Stomach (tissue), 4 donors: Measurements from ENCODE around the gene ERP29.

Experiments used
- CTCF ChIP-seq, 7 experiments: fragments of 450-650 bp in 4 of 7; fragments of 200-600 bp in 3 of 7; sonication (generic) in 3 of 7; IDR thresholded peaks; one replicate each; pipeline ENCODE4 v1.5.1; 2016 to 2019; ENCODE audit warnings: antibody characterized with exemption in 7 of 7, control low read depth in 2 of 7, mild to moderate bottlenecking in 1 of 7
- EP300 ChIP-seq: sonication (generic); formaldehyde crosslinking; IDR thresholded peaks from one replicate; pipeline ENCODE4 v1.6.1; 2017; ENCODE audit warnings: antibody characterized with exemption
- POLR2A ChIP-seq, 4 donors: fragments of 450-650 bp; IDR thresholded peaks; one replicate each; pipeline ENCODE4 v1.6.1; 2016; ENCODE audit warnings: antibody characterized with exemption in 4 of 4, control low read depth in 2 of 4, mild to moderate bottlenecking in 1 of 4, moderate library complexity in 1 of 4
- POLR2AphosphoS5 ChIP-seq, 3 donors: sonication (generic); formaldehyde crosslinking; IDR thresholded peaks; one replicate each; pipeline ENCODE4 v1.6.1; 2016; ENCODE audit warnings: antibody characterized with exemption in 3 of 3

- TF ChIP-seq EP300 (no peak), CTCF (IDR thresholded peaks at IDR 0.05) (no peak), POLR2A (IDR thresholded peaks at IDR 0.05) (no peak), POLR2AphosphoS5 (IDR thresholded peaks at IDR 0.05) (peak in 2 of 3 donors; percentile 45 to 82)
Observed at GRCh38 chr12:112005419-112006395, 7.5 kb upstream of the ERP29 start.
